NK-92 (cell line): ENCODE data around the gene UHRF1.

Experiments
- DNase-seq: peaks from one replicate; lab custom pipeline; 2025; ENCODE audit not compliant: unreplicated experiment; lab: John Stamatoyannopoulos, UW

UHRF1 gene

GRCh38 chr19:4987256-4987655 is 78.0 kb downstream of the UHRF1 start:
- DNase-seq, result no peak

GRCh38 chr19:4987692-4988370 is 78.5 kb downstream of the UHRF1 start:
- no peak for DNase-seq

- no peak for DNase-seq
Observed at GRCh38 chr19:4988770-4989251, 79.5 kb downstream of the UHRF1 start.

GRCh38 chr19:4990306-4990705 is 81.0 kb downstream of the UHRF1 start:
- no peak for DNase-seq

GRCh38 chr19:4991538-4991937 is 82.2 kb downstream of the UHRF1 start:
- no peak for DNase-seq

GRCh38 chr19:4991996-4992698 is 82.8 kb downstream of the UHRF1 start:
- no peak for DNase-seq

- DNase-seq, result no peak
Observed at GRCh38 chr19:4993683-4994082, 84.4 kb downstream of the UHRF1 start.

GRCh38 chr19:4996701-4997100 is 87.4 kb downstream of the UHRF1 start:
- no peak for DNase-seq

GRCh38 chr19:4997297-4997696 is 88.0 kb downstream of the UHRF1 start:
- DNase-seq, result no peak

GRCh38 chr19:5000120-5000611 is 90.9 kb downstream of the UHRF1 start:
- DNase-seq, result no peak

GRCh38 chr19:5001615-5002014 is 92.3 kb downstream of the UHRF1 start:
- no peak for DNase-seq

- DNase-seq, result no peak
Observed at GRCh38 chr19:5002143-5002542, 92.8 kb downstream of the UHRF1 start.

GRCh38 chr19:5003781-5004180 is 94.5 kb downstream of the UHRF1 start:
- no peak for DNase-seq

GRCh38 chr19:5005096-5005495 is 95.8 kb downstream of the UHRF1 start:
- no peak for DNase-seq

GRCh38 chr19:5006201-5006600 is 96.9 kb downstream of the UHRF1 start:
- DNase-seq, result no peak

- DNase-seq, result no peak
Observed at GRCh38 chr19:5006821-5007220, 97.5 kb downstream of the UHRF1 start.
